ENCODE data around the gene DTX3L. TPM values are rescaled to one million over a fixed set of nuclear protein-coding genes. Genes with fewer than 3 reads are reported as not detected.
"Not testable (repeated sequence)": the region's sequence is repeated elsewhere in the genome, so short reads cannot be mapped to it uniquely, and the experiment has no call there.

The DTX3L gene
- total RNA-seq, 6 donors from 2014 or later, result 24.3 to 66.4 (median 51.8) TPM

- TF ChIP-seq EP300 (IDR thresholded peaks at IDR 0.05) (no peak), POLR2AphosphoS5 (IDR thresholded peaks at IDR 0.05) (no peak), POLR2A (IDR thresholded peaks at IDR 0.05) (no peak), CTCF (IDR thresholded peaks at IDR 0.05) (no peak)
- no peaks in the 10 kb centered on the region for H3K27me3 ChIP-seq
- peaks cover 45 to 56% (median 51%) of the 10 kb centered on the region in 4 donors for H3K4me1 ChIP-seq
- peaks cover 4 to 40% (median 14%) of the 10 kb centered on the region in 4 donors for H3K36me3 ChIP-seq
- ATAC-seq (ENCODE audit: low FRiP score in 2 of 2) (peak in 1 of 2 donors; percentile 45), DNase-seq (peak in 1 of 2 donors; percentile 37)
- WGBS, 2 donors, result 12 to 18% methylated on average over 5 of the region's 5 CpGs
- no peaks in the 10 kb centered on the region for H3K9me3 ChIP-seq
- H3K27ac ChIP-seq, result peak overlapping the region; percentile 94 to 99 (median 96)
- peak overlapping the region; percentile 53 to 93 (median 73) for H3K4me3 ChIP-seq
Measured at GRCh38 chr3:122563717-122564025, 467 bp upstream of the DTX3L start.

DNA sequence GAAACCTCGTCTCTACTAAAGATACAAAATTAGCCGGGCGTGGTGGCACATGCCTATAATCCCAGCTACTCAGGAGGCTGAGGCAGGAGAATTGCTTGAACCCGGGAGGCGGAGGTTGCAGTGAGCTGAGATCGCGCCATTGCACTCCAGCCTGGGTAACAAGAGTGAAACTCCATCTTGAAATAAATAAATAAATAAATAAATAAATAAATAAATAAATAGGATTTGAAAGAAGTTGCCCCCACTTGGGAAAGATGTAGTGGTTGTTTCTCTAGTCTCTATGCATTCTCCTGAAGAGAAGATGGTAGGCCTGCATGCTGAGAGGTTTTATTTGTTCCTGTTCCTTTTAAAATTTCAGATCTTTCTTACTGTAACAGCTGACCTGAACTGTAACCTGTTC is 4.0 kb downstream of the DTX3L start:
- peak overlapping the region; percentile 5 to 68 (median 47) for H3K27ac ChIP-seq
- WGBS, 2 donors, result 96 to 100% methylated on average over 7 of the region's 7 CpGs
- H3K36me3 ChIP-seq, result peaks cover 5 to 72% (median 32%) of the 10 kb centered on the region in 4 donors
- not testable (repeated sequence) for DNase-seq; H3K27me3 ChIP-seq; H3K9me3 ChIP-seq; ATAC-seq (ENCODE audit: low FRiP score in 2 of 2); H3K4me3 ChIP-seq
- H3K4me1 ChIP-seq, result peaks cover 33 to 54% (median 39%) of the 10 kb centered on the region in 4 donors

GRCh38 chr3:122568755-122569154 is 4.6 kb downstream of the DTX3L start:
- H3K4me1 ChIP-seq, result peaks cover 33 to 55% (median 40%) of the 10 kb centered on the region in 4 donors
- 48 to 60% methylated on average over 3 of the region's 3 CpGs for WGBS, 2 donors

DNA sequence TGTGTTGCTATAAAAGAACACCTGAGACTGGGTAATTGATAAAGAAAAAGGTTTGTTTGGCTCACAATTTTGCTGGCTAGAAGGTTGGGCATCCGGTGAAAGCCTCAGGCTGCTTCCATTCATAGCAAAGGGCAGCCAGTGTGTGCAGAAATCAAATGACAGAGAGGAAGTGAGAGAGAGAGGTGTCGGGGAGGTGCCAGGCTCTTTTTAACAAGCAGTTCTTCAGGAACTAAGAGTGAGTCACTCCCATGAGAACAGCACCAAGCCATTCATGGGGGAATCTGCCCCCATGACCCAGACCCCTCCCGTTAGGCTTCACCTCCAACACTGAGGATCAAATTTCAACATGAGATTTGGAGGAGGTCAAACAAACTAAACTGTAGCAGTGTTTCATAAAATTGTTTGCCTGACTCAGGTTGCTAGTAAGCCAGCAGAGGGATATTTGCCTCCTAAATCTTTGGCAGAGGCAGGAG is 8.8 kb downstream of the DTX3L start:
- 37 to 45% methylated on average over 3 of the region's 3 CpGs for WGBS, 2 donors
- Histone ChIP-seq H3K9me3 (no peaks in the 10 kb centered on the region), H3K27me3 (no peaks in the 10 kb centered on the region), H3K4me1 (peaks cover 12 to 43% (median 33%) of the 10 kb centered on the region in 4 donors), H3K4me3 (no peak overlapping the region), H3K27ac (peak overlapping the region; percentile 36 to 55 (median 46)), H3K36me3 (peaks cover 5 to 57% (median 26%) of the 10 kb centered on the region in 4 donors)
- peak; percentile 58 to 87 for ATAC-seq (ENCODE audit: low FRiP score in 2 of 2)
- peak in 1 of 2 donors; percentile 76 for DNase-seq
- TF ChIP-seq POLR2A (IDR thresholded peaks at IDR 0.05) (no peak), EP300 (IDR thresholded peaks at IDR 0.05) (peak in 1 of 4 donors; percentile 46), CTCF (IDR thresholded peaks at IDR 0.05) (no peak), POLR2AphosphoS5 (IDR thresholded peaks at IDR 0.05) (peak in 1 of 2 donors; percentile 22)

More at GRCh38 chr3:122568755-122569154, 4.6 kb downstream of the DTX3L start:
- Histone ChIP-seq H3K9me3 (no peaks in the 10 kb centered on the region), H3K27me3 (no peaks in the 10 kb centered on the region), H3K36me3 (peaks cover 5 to 78% (median 32%) of the 10 kb centered on the region in 4 donors), H3K27ac (peak overlapping the region; percentile 5 to 68 (median 45)), H3K4me3 (no peak overlapping the region)
- DNase-seq (peak in 1 of 2 donors; percentile 56), ATAC-seq (ENCODE audit: low FRiP score in 2 of 2) (no peak)
- peak in 1 of 4 donors; percentile 25 for TF ChIP-seq POLR2A (IDR thresholded peaks at IDR 0.05)
- no peak for TF ChIP-seq EP300 (IDR thresholded peaks at IDR 0.05)
- no peak for TF ChIP-seq CTCF (IDR thresholded peaks at IDR 0.05)
- TF ChIP-seq POLR2AphosphoS5 (IDR thresholded peaks at IDR 0.05), result no peak

DNA sequence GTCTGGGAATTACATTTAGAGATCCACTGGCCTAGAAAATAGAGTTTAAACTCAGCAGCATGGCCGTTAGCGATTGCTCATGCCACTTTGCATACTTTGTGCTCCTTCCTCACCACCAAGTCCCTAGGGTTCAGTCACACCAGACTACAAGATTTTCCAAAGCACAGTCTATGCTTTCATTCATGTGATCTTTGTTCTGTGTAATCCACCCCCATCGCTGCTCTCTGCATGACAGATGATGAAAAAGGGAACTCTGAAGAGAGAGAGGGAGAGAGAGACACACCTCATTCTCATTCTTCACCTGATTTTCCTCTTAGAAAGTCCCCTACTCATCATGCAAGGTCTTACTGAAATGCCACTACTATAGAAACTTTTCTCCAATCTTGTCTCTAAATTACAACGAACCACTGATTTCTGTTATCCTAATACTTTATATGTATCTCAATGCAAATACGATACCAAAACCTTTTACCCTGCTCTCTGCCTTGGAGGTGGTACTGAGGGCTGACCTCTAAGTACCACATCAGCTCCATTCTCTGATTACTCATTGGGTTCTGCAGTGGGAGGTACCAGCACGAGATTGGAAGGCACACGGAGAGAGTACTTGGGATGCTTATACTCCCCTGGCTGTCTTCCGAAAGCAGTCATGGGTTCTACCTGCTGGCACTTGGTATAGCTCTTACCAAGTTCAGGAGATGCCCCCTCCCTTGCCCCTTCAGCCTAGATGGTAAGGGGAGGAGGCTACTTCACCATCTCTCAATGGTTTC is 12.2 kb downstream of the DTX3L start:
- no peak for TF ChIP-seq EP300 (IDR thresholded peaks at IDR 0.05)
- TF ChIP-seq POLR2A (IDR thresholded peaks at IDR 0.05), result peak in 1 of 4 donors; percentile 14
- no peak for TF ChIP-seq POLR2AphosphoS5 (IDR thresholded peaks at IDR 0.05)
- no peak for TF ChIP-seq CTCF (IDR thresholded peaks at IDR 0.05)
- ATAC-seq (ENCODE audit: low FRiP score in 2 of 2) (peak in 1 of 2 donors; percentile 3), DNase-seq (no peak)

More for the DNA sequence above, 12.2 kb downstream of the DTX3L start:
- Histone ChIP-seq H3K9me3 (peaks cover 0 to 1% (median 0%) of the 10 kb centered on the region in 4 donors), H3K36me3 (peaks cover 5 to 23% (median 13%) of the 10 kb centered on the region in 4 donors), H3K27me3 (no peaks in the 10 kb centered on the region), H3K4me3 (no peak overlapping the region), H3K4me1 (peaks cover 10 to 26% (median 18%) of the 10 kb centered on the region in 4 donors), H3K27ac (no peak overlapping the region)
- WGBS, 2 donors, result 75 to 76% methylated on average over 8 of the region's 8 CpGs
